Mesodermal cell (in vitro differentiated cells): ENCODE measurements around the gene HYDIN.
"Not testable (repeated sequence)": the region's sequence is repeated elsewhere in the genome, so short reads cannot be mapped to it uniquely, and the experiment has no call there.

Source experiments
- H3K27ac ChIP-seq: 2 replicates; pipeline ENCODE4 v1.7.0; 2013; ENCODE audit warnings: mild to moderate bottlenecking, low read depth, low read length, moderate library complexity; ENCODE audit not compliant: severe bottlenecking
- H3K36me3 ChIP-seq: 2 replicates; pipeline ENCODE4 v1.7.1; 2013; ENCODE audit warnings: mild to moderate bottlenecking, low read length, moderate library complexity; ENCODE audit not compliant: control insufficient read depth, insufficient read depth
- H3K4me1 ChIP-seq: one replicate; pipeline ENCODE4 v1.7.1; 2013; ENCODE audit warnings: mild to moderate bottlenecking, low read length; ENCODE audit not compliant: insufficient read depth, control insufficient read depth, poor library complexity, severe bottlenecking
- H3K4me3 ChIP-seq: 2 replicates; pipeline ENCODE4 v1.7.0; 2013; ENCODE audit warnings: low read length, control low read depth, mild to moderate bottlenecking; ENCODE audit not compliant: insufficient read depth, poor library complexity, severe bottlenecking; ENCODE audit errors: extremely low read depth
- H3K9me3 ChIP-seq: 2 replicates; pipeline ENCODE4 v1.7.1; 2013; ENCODE audit warnings: mild to moderate bottlenecking, low read length, moderate library complexity; ENCODE audit not compliant: control insufficient read depth
- WGBS, 2 experiments: methylation state at CpG; one replicate each; pipeline ENCODE4 v1.1.5; 2013; ENCODE audit warnings: missing lambda C conversion rate in 2 of 2; ENCODE audit not compliant: insufficient coverage in 2 of 2; 5-methylcytosine and 5-hydroxymethylcytosine counted together

Gene HYDIN

GRCh38 chr16:71028032-71028727, 202.3 kb downstream of the HYDIN start:
- not testable (repeated sequence) for H3K36me3 ChIP-seq, H3K4me3 ChIP-seq, H3K4me1 ChIP-seq, H3K9me3 ChIP-seq, H3K27ac ChIP-seq
- no CpG with 5 or more reads among the region's 8 CpGs for WGBS, 2 experiments

- no CpG with 5 or more reads among the region's 8 CpGs for WGBS, 2 experiments
Observed at GRCh38 chr16:71027511-71027910, 203.0 kb downstream of the HYDIN start.

GRCh38 chr16:71023851-71024439, 206.6 kb downstream of the HYDIN start:
- WGBS, 2 experiments, result no CpG with 5 or more reads among the region's 3 CpGs
- not testable (repeated sequence) for H3K4me1 ChIP-seq, H3K36me3 ChIP-seq, H3K9me3 ChIP-seq, H3K4me3 ChIP-seq, H3K27ac ChIP-seq

More at GRCh38 chr16:71027511-71027910, 203.0 kb downstream of the HYDIN start:
- not testable (repeated sequence) for H3K4me3 ChIP-seq, H3K36me3 ChIP-seq, H3K27ac ChIP-seq, H3K4me1 ChIP-seq, H3K9me3 ChIP-seq

- not testable (repeated sequence) for H3K4me3 ChIP-seq, H3K27ac ChIP-seq, H3K4me1 ChIP-seq, H3K36me3 ChIP-seq, H3K9me3 ChIP-seq
- 100% methylated on average over 1 of the region's 5 CpGs; no CpG with 5 or more reads in 1 of the 2 experiments for WGBS, 2 experiments
Observed at GRCh38 chr16:71021961-71022537, 208.5 kb downstream of the HYDIN start.

GRCh38 chr16:71019067-71019682, 211.3 kb downstream of the HYDIN start:
- WGBS, 2 experiments, result 100% methylated on average over 1 of the region's 6 CpGs; no CpG with 5 or more reads in 1 of the 2 experiments
- H3K4me1 ChIP-seq, H3K27ac ChIP-seq, H3K4me3 ChIP-seq, H3K36me3 ChIP-seq, H3K9me3 ChIP-seq: not testable (repeated sequence)

GRCh38 chr16:71015419-71015818, 215.1 kb downstream of the HYDIN start:
- H3K4me1 ChIP-seq, H3K4me3 ChIP-seq, H3K36me3 ChIP-seq, H3K9me3 ChIP-seq, H3K27ac ChIP-seq: not testable (repeated sequence)
- no CpG with 5 or more reads among the region's 10 CpGs for WGBS, 2 experiments

- H3K36me3 ChIP-seq, H3K27ac ChIP-seq, H3K4me3 ChIP-seq, H3K4me1 ChIP-seq, H3K9me3 ChIP-seq: not testable (repeated sequence)
- no CpG with 5 or more reads among the region's 3 CpGs for WGBS, 2 experiments
Observed at GRCh38 chr16:71009440-71010223, 220.9 kb downstream of the HYDIN start.

GRCh38 chr16:71006516-71006915, 224.0 kb downstream of the HYDIN start:
- H3K9me3 ChIP-seq, H3K36me3 ChIP-seq, H3K4me3 ChIP-seq, H3K4me1 ChIP-seq, H3K27ac ChIP-seq: not testable (repeated sequence)
- no CpG with 5 or more reads among the region's 3 CpGs for WGBS, 2 experiments

GRCh38 chr16:70999735-71000134, 230.8 kb downstream of the HYDIN start:
- not testable (repeated sequence) for H3K4me1 ChIP-seq
- 40% methylated on average over 1 of the region's 2 CpGs; no CpG with 5 or more reads in 1 of the 2 experiments for WGBS, 2 experiments

GRCh38 chr16:70995799-70996198, 234.7 kb downstream of the HYDIN start:
- not testable (repeated sequence) for H3K4me1 ChIP-seq, H3K9me3 ChIP-seq, H3K27ac ChIP-seq, H3K36me3 ChIP-seq, H3K4me3 ChIP-seq
- no CpG with 5 or more reads among the region's 2 CpGs for WGBS, 2 experiments

More at GRCh38 chr16:70999735-71000134, 230.8 kb downstream of the HYDIN start:
- not testable (repeated sequence) for H3K36me3 ChIP-seq, H3K4me3 ChIP-seq, H3K27ac ChIP-seq, H3K9me3 ChIP-seq
